CD14-positive monocyte (primary cell): ENCODE measurements around the gene CRP. TPM values are rescaled to one million over a fixed set of nuclear protein-coding genes. Genes with fewer than 3 reads are reported as not detected.
"Not testable (repeated sequence)": the region's sequence is repeated elsewhere in the genome, so short reads cannot be mapped to it uniquely, and the experiment has no call there.

ENCODE experiments used
- DNase-seq, 3 donors: peaks; one replicate each; pipeline ENCODE4 v3.0.0-alpha.2; 2011 to 2022
- H2AFZ ChIP-seq: 2 replicates; pipeline ENCODE4 v1.6.0; 2012; ENCODE audit warnings: mild to moderate bottlenecking, low read depth, low read length, inconsistent platforms; ENCODE audit not compliant: insufficient read depth, poor library complexity, severe bottlenecking
- H3K27ac ChIP-seq, 2 donors: 1 replicate in 1 of 2; 2 replicates in 1 of 2; pipeline ENCODE4 v1.5.1; 2012 to 2013; ENCODE audit warnings: low read length in 2 of 2, control low read depth in 1 of 2, inconsistent platforms in 1 of 2, low read depth in 1 of 2, mild to moderate bottlenecking in 1 of 2
- H3K27me3 ChIP-seq, 2 donors: one replicate each; pipeline versions ENCODE4 v1.6.0 to v1.6.1; 2011 to 2013; ENCODE audit warnings: low read length in 2 of 2; ENCODE audit not compliant: control insufficient read depth in 2 of 2, insufficient read depth in 2 of 2
- H3K36me3 ChIP-seq, 2 donors: replicated peaks in 1 of 2; 1 replicate in 1 of 2; 2 replicates in 1 of 2; pipeline versions ENCODE4 v1.5.1 to v1.6.1; 2012 to 2013; ENCODE audit warnings: low read length in 2 of 2, control low read depth in 1 of 2, inconsistent platforms in 1 of 2, mild to moderate bottlenecking in 1 of 2; ENCODE audit not compliant: insufficient read depth in 2 of 2, control insufficient read depth in 1 of 2
- H3K4me1 ChIP-seq, 2 donors: 1 replicate in 1 of 2; 2 replicates in 1 of 2; pipeline versions ENCODE4 v1.5.1 to v1.6.1; 2012 to 2013; ENCODE audit warnings: low read length in 2 of 2, control low read depth in 1 of 2, inconsistent platforms in 1 of 2, mild to moderate bottlenecking in 1 of 2, moderate library complexity in 1 of 2; ENCODE audit not compliant: insufficient read depth in 2 of 2, control insufficient read depth in 1 of 2
- H3K4me2 ChIP-seq: replicated peaks from 2 replicates; pipeline ENCODE3; 2012; ENCODE audit warnings: low read length, moderate library complexity, mild to moderate bottlenecking; ENCODE audit not compliant: poor library complexity, severe bottlenecking; ENCODE audit errors: extremely low read depth
- H3K4me3 ChIP-seq, 3 experiments: fragments of 200-600 bp in 1 of 3; sonication (generic) in 1 of 3; replicated peaks in 1 of 3; 1 replicate in 2 of 3; 2 replicates in 1 of 3; pipeline ENCODE4 v1.5.1; 2011 to 2013; ENCODE audit warnings: low read length in 3 of 3, mild to moderate bottlenecking in 3 of 3, control low read depth in 2 of 3, low read depth in 2 of 3, inconsistent platforms in 1 of 3, moderate library complexity in 1 of 3
- H3K79me2 ChIP-seq: 2 replicates; pipeline ENCODE4 v1.6.0; 2012; ENCODE audit warnings: mild to moderate bottlenecking, control low read depth, inconsistent platforms, low read length, moderate library complexity; ENCODE audit not compliant: insufficient read depth
- H3K9ac ChIP-seq: 2 replicates; pipeline ENCODE4 v1.6.0; 2017; ENCODE audit warnings: low read length, mild to moderate bottlenecking; ENCODE audit not compliant: insufficient read depth, poor library complexity, severe bottlenecking
- H3K9me3 ChIP-seq, 2 donors: replicated peaks in 1 of 2; 1 replicate in 1 of 2; 2 replicates in 1 of 2; pipeline versions ENCODE4 v1.5.1 to v1.6.1; 2012 to 2013; ENCODE audit warnings: low read length in 2 of 2, control low read depth in 1 of 2; ENCODE audit not compliant: control insufficient read depth in 1 of 2, insufficient read depth in 1 of 2
- H4K20me1 ChIP-seq: 2 replicates; pipeline ENCODE4 v1.6.0; 2012; ENCODE audit warnings: mild to moderate bottlenecking, low read length, control low read depth, moderate library complexity; ENCODE audit not compliant: insufficient read depth
- H3K27ac Mint-ChIP-seq, 7 donors: one replicate each; pipeline ENCODE4 v1.8.0; 2020; ENCODE audit warnings: mild to moderate bottlenecking in 7 of 7, mixed read lengths in 7 of 7, moderate library complexity in 6 of 7, inconsistent platforms in 2 of 7
- H3K27me3 Mint-ChIP-seq, 3 donors: one replicate each; pipeline ENCODE4 v1.8.0; 2021 to 2022; ENCODE audit warnings: low read depth in 3 of 3, mild to moderate bottlenecking in 3 of 3, mixed read lengths in 3 of 3, moderate library complexity in 3 of 3, inconsistent platforms in 1 of 3
- H3K36me3 Mint-ChIP-seq, 2 donors: one replicate each; pipeline ENCODE4 v1.8.0; 2020; ENCODE audit warnings: mixed read lengths in 2 of 2, inconsistent platforms in 1 of 2, mild to moderate bottlenecking in 1 of 2
- H3K4me1 Mint-ChIP-seq: one replicate; pipeline ENCODE4 v1.8.0; 2020; ENCODE audit warnings: mild to moderate bottlenecking, mixed read lengths
- H3K4me3 Mint-ChIP-seq, 2 donors: one replicate each; pipeline ENCODE4 v1.8.0; 2020; ENCODE audit warnings: mild to moderate bottlenecking in 2 of 2, mixed read lengths in 2 of 2, moderate library complexity in 1 of 2
- H3K9me3 Mint-ChIP-seq, 7 donors: one replicate each; pipeline ENCODE4 v1.8.0; 2020 to 2022; ENCODE audit warnings: mixed read lengths in 7 of 7, mild to moderate bottlenecking in 6 of 7, moderate library complexity in 6 of 7, inconsistent platforms in 2 of 7
- CTCF ChIP-seq: fragments of 200-600 bp; IDR thresholded peaks from one replicate; pipeline ENCODE4 v1.8.0; 2022; ENCODE audit warnings: antibody characterized with exemption, mild to moderate bottlenecking
- WGBS: methylation state at CpG from one replicate; pipeline ENCODE4 v1.1.5; 2013; ENCODE audit warnings: missing lambda C conversion rate; ENCODE audit not compliant: insufficient coverage; 5-methylcytosine and 5-hydroxymethylcytosine counted together
- intact Hi-C, 2 donors: fragments of 100-400 bp; cut with micrococcal nuclease; formaldehyde crosslinking; loops; one replicate each; pipeline versions ENCODE4 v1.15.0 to v1.15.1; 2023
- polyA plus RNA-seq, 3 donors: library from polyadenylated mRNA; depleted of rRNA in 1 of 3; unstranded in 2 of 3; stranded (reverse) in 1 of 3; fragments of 300-500 nt in 2 of 3; fragments of >200 nt in 1 of 3; fragmentation: Illumina TruSeq in 2 of 3; gene quantifications; 1 replicate in 2 of 3; 2 replicates in 1 of 3; pipeline ENCODE4 v1.2.3, GENCODE V29; 2012 to 2021

Gene CRP
- polyA plus RNA-seq, 3 donors, result not detected

DNA sequence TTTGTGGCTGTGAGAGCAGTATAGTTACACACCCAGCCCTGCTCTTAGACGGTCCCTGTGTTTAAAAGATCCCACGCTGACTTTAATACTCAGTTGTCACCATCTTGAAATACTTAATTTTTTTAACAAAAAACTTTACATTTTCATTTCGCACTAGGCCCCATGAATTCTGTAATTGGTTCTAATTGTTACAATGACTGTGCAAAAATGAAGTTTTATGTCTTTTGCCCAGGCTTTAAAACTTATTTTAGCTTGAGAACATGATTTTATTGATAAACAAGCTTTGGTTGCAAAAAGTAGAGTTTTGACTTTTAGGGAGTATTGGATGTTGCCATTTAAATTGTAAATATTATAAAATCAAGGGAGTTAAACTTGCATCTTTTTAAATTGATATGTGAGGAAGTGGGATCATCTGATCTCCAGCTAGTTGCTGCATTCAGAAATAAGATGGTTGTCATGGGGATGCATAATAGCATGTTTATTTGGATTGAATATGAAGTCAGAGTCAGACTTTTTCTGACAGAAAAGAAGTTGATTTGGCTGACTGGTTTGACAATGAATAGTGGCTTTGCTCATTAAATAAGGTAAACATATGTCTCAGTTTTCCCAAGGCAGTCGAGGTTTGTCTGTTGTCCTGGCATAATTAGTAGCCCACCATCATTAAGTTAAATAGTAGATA is 23.0 kb upstream of the CRP start:
- no peak overlapping the region for H3K4me2 ChIP-seq
- no peak for DNase-seq
- no peak overlapping the region for H2AFZ ChIP-seq
- peaks cover 0 to 2% (median 2%) of the 10 kb centered on the region in 3 donors for H3K27me3 Mint-ChIP-seq
- H3K36me3 ChIP-seq, result no peaks in the 10 kb centered on the region
- no peak for TF ChIP-seq CTCF
- no peak overlapping the region for H3K4me3 Mint-ChIP-seq
- H3K4me1 ChIP-seq, result no peaks in the 10 kb centered on the region
- no peaks in the 10 kb centered on the region for H3K27me3 ChIP-seq
- H3K9me3 Mint-ChIP-seq, result peaks cover 4 to 16% (median 9%) of the 10 kb centered on the region in 7 donors
- intact Hi-C loops, result no loop called here
- no peaks in the 10 kb centered on the region for H3K79me2 ChIP-seq
- H3K27ac ChIP-seq, result no peak overlapping the region
- no CpG with 5 or more reads among the region's 4 CpGs for WGBS
- H3K27ac Mint-ChIP-seq, result no peak overlapping the region
- no peaks in the 10 kb centered on the region for H3K9me3 ChIP-seq
- no peaks in the 10 kb centered on the region for H3K4me1 Mint-ChIP-seq
- H3K4me3 ChIP-seq, result no peak overlapping the region
- H3K36me3 Mint-ChIP-seq, result no peaks in the 10 kb centered on the region
- no peaks in the 10 kb centered on the region for H4K20me1 ChIP-seq
- H3K9ac ChIP-seq, result no peak overlapping the region

GRCh38 chr1:159723188-159723587 is 8.8 kb upstream of the CRP start:
- H3K79me2 ChIP-seq, H3K27ac ChIP-seq, H3K9ac ChIP-seq, H3K4me3 ChIP-seq, H4K20me1 ChIP-seq, H3K4me3 Mint-ChIP-seq, H3K4me1 ChIP-seq, intact Hi-C loops, H3K36me3 Mint-ChIP-seq, H3K4me2 ChIP-seq, H3K27me3 Mint-ChIP-seq, H3K27me3 ChIP-seq, H3K4me1 Mint-ChIP-seq, H3K36me3 ChIP-seq, DNase-seq, H2AFZ ChIP-seq, H3K27ac Mint-ChIP-seq: not testable (repeated sequence)
- H3K9me3 Mint-ChIP-seq, result peaks cover 36 to 58% (median 48%) of the 10 kb centered on the region in 7 donors
- WGBS, result no CpG with 5 or more reads among the region's 6 CpGs
- H3K9me3 ChIP-seq, result peaks cover 37 to 44% of the 10 kb centered on the region in 2 donors
